ENCODE measurements around the gene PALLD. TPM values are rescaled to one million over a fixed set of nuclear protein-coding genes. Genes with fewer than 3 reads are reported as not detected.

The PALLD gene
- polyA plus RNA-seq, 4 donors: 179 to 246 (median 227) TPM

DNA sequence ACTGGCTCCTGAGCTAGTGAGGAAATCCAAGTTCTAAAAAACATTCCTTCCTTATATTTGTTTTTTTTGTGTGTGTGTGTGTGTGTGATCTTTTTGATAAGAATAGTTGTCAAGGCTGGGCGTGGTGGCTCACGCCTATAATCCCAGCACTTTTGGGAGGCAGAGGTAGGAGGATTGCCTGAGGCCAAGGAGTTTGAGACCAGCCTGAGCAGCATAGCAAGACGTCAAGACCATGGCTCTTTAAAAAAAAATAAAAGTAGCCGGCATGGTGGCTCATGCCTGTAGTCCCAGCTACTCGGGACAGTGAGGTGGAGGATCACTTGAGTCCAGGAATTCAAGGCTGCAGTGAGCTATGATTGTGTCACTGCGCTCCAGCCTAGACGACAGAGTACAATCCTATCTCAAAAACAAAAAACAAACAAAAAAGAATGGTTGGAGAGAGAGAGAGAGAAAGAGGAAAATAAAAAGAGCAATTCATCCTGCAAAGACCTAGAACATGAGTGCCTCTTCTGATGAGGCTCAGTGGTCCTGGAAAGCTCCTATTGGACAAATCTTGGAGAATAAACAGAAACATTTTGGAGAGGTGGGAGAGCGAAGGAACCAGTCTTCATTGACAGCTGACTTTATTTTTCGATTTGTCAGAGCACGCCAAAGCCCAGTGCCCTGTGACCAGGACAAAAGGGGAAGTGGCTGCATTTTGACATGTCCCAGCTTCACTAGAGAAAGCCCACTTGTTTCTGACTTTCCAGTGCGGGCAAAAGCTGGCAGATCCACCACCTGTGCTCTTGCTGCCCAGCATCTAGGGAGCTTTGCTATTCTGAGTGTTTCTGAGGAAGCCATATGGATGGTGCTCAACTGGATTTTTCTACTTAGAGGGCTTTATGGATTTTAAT lies 244.7 kb downstream of the PALLD start:
- no peak for DNase-seq (ENCODE audit: low read depth in 4 of 4, low spot score in 3 of 4)

DNA sequence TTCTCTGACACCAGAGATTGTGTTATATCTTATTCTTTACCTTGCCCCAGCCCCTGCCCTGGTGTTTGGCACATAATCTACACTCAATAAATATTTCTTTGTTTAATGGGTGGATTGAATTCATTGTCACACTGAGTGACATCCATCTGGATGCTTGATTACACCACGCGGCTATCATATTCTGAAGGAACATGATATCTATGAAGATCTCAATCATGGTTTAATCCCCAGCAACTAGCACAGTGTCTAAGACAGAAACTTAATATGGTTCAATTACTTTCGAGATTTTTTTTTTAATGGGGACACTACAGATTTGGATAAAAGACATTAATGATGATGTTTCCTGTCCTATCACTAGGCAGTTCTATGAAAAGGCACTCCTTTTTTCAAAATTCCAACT lies 246.3 kb downstream of the PALLD start:
- DNase-seq (ENCODE audit: low read depth in 4 of 4, low spot score in 3 of 4): no peak

DNA sequence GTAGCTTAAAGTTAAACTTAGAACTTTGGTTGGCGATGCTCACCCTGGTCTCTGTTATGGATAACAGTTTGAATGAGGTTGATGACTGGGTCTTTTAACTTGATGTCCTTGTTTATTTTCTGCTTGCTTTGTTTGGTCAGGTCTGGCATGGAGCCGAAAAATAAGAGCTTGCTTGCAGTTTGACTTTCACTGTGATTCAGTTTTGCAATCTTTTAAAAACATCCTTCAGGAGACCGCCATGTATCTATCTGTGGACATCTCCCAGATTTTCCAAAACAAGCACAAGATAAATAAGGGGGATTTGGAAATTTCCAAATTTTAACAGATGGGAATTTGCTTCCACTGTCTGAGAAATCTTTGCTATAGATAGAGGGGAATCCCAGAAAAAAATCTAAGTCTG lies 246.7 kb downstream of the PALLD start:
- DNase-seq (ENCODE audit: low read depth in 4 of 4, low spot score in 3 of 4): no peak

DNA sequence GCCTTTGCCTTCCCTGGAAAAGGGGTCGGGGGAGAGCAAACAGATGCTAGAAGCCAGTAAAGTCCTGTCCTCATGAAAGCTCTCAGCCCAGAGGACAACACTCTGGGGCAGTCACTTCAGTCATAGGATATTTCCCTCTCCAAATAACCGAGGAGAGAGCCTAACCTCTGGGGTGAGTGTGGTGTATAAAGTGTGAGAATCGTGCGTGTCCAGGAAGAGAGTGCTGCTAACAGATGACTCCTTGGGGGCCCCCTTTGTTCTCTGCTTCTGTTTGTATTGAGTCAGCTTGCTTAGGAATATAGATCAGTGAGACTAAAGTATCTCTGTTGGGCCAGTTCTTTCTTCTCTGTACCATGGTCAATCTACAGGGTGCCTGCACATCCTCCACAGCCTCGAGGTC lies 247.2 kb downstream of the PALLD start:
- no peak for DNase-seq (ENCODE audit: low read depth in 4 of 4, low spot score in 3 of 4)

DNA sequence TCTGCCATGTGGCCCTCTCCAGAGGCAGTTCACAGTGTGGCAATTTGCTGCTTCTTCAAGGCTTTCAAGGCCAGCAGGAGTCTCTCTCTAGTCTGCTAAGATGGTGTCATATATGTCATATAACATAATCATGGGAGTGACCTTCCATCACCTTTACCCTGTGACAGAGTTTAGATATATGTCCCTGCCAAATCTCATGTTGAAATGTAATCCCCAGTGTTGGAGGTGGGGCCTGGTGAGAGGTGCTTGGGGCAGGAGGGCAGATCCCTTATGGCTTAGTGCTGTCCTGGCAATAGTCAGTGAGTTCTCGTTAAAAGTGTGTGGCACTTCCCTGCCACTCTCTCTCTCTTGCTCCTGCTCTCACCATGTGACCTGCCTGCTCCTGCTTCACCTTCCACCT lies 252.0 kb downstream of the PALLD start:
- DNase-seq (ENCODE audit: low read depth in 4 of 4, low spot score in 3 of 4): no peak

DNA sequence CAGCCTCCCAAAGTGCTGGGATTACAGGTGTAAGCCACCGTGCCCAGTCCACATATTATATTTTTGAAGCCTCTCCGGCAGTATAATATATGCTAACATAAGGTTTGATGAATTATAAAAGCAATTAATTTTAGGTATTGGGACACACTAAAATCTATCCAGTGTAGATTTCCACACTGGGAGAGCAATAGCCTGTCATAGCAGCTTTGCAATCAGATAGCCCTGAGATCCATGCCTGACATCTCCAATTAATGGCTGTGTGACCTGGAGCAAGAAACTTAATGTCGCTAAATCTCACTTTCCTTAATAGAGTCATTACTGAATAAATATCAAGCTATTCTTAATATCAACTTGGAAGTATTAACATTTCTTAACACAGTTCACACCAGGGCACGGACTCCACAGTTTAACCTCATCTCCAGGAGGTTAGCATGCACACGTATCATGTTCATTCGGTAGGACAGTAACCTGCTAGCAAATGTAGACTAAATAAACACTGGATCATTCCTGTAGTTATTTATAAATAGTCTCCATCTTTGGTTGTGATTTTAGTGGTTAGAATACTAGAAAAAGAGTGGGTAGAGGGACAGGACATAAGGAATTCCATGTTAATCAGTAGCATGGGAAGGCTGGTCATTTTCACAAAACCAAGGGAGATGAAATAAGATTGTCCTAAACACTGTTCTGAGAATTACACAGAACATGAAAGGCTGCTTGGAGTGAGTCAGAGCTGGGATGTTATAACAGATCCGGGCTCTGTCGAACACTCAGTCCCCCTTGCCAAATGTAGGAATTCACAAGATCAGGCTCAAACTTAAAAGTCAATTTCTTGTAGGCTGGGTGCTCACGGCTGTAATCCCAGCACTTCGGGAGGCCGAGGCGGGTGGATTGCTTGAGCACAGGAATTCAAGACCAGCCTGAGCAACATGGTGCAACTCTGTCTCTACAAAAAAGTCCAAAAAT lies 254.7 kb downstream of the PALLD start:
- DNase-seq (ENCODE audit: low read depth in 4 of 4, low spot score in 3 of 4): no peak

DNA sequence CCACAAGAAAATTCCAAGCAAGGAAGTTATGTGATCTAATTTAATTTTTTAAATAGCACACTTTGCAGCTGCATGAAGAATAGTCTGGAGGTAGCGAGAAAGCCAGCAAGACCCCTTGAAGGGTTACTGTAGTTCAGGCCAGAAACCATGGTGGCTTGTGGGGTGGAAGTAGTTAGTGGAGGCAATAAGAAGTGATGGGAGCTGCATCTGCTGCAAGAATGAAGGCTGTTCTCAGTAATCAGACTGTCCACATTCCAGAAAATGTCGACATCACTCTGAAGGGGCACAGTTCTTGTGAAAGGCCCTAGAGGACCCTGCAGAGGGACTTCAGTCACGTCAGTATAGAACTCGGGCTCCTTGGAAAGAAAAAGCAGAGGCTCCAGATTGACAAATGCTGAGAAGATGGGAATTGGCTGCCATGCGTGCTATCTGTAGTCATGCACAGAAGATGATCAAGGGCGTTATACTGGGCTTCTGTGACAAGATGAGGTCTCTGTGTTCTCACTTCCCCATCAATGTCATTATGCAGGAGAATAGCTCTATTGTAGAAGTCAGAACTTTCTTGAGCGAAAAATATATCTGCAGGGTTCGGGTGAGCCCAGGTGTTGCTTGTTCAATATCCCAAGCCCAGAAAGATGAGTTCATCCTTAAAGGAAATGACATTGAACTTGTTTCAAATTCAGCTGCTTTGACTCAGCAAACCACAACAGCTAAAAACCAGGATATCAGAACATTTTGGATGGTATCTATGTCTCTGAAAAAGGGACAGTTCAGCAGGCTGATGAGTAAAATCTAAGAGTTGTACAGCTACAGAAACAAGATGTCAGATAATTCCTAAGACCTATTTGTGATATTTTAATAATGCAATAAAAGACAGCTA lies 259.0 kb downstream of the PALLD start:
- DNase-seq (ENCODE audit: low read depth in 4 of 4, low spot score in 3 of 4): no peak

DNA sequence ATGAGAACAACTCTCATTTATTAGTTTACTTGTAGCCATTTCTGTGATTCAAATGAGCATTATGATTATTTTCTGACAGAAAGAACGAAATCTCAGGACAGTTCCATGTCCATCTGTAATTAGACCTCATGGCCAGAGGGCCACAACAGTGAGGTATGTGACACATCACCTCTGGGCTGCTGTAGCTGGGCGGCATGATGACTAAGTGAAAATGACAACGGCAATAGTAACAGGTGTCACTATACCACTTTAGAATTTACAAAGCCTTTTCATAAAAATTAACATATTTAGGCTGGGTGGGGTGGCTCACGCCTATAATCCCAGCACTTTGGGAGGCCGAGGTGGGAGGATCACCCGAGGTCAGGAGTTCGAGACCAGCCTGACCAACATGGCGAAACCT lies 260.6 kb downstream of the PALLD start:
- DNase-seq (ENCODE audit: low read depth in 4 of 4, low spot score in 3 of 4): no peak

DNA sequence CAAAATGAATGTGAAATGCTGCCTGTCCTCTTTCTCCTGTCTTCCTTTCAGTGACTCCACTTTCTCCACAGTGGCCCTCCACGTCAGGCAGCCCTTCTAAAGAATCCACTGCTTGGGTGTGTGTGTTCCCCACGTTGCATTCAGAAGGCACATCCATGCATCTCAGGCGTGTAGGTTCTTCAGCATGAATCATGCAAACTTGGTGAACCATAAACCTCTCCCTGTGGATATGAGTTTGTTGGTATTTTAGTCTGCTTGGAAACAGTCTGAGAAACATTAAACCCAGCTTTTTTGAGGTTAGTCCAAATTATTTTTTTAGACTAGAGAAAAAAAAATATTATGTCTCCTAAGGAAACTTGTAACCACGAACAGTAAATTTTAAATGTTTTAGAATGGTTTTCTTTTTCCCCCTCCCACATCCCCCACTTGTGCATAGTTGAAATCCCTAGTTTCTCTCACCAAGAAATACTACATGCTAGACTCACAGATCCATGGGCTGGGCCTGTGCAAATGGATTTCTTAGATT lies 261.6 kb downstream of the PALLD start:
- DNase-seq (ENCODE audit: low read depth in 4 of 4, low spot score in 3 of 4): peak in 2 of 4 donors; percentile 16 to 18

DNA sequence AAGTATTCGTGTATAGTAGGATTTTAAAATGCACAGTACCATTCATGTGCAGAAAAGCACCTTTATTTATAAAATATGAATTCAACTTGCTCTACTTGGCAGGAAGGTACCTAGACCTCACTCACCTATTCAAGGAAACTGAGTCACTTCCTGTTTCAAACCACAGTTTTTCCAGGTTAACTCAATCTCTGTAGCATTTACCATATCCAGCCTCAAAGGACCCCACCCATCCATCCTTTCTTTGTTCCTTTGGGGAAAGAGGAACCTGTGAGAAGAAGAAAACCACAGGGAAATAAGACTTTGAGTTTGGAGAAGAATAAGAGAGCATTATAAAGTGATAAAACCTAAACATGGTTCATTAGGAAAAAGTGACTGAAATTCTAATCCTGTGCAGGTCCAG lies 262.5 kb downstream of the PALLD start:
- DNase-seq (ENCODE audit: low read depth in 4 of 4, low spot score in 3 of 4): no peak

DNA sequence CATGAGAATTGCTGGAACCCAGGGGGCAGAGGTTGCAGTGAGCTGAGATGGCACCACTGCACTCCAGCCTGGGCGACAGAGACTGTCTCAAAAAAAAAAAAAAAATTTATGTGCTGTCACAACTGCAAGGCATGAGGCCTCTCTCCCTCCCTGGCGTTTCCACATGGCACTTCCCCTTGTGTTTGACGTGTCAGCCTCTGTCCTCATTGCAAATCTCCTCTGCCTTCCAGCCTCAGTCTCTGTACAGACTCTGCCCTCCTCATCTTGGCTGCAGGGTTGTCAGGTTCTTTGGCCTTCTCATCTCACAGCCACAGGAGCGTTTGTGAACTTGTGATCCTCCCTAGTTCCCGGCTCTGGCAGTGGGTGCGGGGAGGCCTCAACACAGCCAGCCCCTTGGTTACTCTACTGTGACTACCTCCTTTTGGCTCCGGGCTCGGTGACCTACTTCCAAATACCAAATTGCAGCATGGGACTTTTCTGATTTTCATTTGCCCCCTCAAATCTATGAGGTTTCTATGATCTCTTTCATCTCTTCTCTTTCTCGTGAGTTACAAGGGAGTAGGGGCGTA lies 263.2 kb downstream of the PALLD start:
- no peak for DNase-seq (ENCODE audit: low read depth in 4 of 4, low spot score in 3 of 4)

DNA sequence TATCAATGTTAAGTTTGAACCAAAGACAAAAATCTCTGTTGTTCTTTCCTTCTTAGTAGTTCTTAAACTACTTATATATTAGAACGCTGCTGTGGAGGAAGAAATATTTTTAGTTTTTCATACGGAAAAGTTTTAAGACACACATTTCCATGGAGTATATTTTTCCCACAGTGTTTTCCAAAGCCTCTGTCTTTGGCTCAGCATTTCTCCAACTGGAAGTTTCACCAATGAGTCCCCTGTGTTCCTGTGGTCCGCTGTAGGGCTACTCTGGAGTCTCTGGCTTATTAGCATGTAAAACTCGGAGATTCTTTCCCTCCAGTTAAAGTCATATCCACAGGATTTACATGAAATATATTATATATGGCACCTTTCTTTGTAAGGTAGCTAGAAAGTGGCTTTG lies 264.2 kb downstream of the PALLD start:
- DNase-seq (ENCODE audit: low read depth in 4 of 4, low spot score in 3 of 4): no peak

DNA sequence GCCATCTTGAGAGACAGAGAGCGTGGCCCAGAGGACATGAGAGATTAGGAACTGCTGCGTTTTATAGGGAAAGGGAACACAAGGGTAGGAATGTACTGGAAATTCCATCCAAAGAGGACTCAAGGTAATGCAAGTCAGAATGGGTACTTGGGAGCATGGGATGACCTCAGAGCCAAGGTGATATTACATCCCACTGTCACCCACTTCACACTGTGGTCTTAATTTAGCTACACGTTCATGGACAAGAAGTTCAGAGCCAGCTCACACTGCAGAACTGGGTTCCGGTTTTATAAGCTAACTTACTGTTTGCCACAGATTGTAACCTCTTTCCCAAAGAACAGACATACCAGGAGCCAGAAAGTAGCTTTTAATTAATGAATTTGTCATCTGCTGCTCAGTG lies 268.5 kb downstream of the PALLD start:
- no peak for DNase-seq (ENCODE audit: low read depth in 4 of 4, low spot score in 3 of 4)

DNA sequence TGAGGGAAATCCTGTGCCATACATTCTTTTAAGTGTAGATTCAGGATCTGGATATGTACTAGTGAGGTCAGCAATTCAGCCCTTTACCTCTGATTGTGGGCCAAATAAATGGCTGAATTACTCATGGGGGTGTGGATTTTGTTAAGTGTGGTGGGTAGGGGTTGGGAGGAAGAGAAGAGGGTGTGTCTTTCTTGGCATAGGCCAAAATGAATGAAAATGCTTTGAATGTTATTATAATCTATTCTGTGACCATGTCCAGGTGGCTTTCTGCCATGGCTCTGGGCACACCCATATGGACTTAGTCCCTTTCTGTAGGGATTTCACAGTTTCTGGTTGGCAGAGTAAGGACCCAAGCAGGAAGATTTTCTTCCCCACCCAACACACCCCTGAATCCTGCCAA lies 268.9 kb downstream of the PALLD start:
- no peak for DNase-seq (ENCODE audit: low read depth in 4 of 4, low spot score in 3 of 4)

DNA sequence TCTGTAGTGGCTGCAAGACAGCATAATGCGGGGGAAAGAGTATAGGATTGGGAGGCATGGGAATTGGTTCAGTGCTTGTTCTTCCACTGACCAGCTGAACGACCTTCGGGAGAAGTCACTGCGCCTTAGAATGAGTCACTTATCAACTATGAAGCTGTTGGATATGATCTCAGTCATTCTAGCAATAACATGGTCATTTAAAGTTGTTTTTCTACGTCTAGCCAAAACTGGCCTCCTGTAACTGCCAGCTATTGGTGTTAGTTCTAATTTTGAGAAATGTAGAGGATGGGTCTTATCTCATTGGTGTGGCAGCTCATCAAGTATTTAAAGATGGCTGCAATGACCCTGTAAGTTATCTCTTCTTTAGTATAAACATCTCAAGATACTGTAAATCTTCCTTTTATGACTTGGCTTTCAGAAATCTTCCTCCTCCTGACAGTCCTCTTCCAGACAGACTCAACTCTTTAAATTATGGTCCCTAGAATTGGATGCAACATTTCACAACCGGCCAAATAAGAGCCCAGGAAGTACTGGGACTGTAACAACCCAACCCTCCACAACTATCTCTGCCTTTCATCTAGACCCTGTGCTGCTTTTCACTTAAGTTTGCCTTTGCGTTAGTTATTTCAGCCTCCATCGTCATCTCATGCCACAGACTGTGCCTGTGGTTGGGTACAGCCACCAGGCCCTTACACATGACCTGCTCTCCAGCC lies 269.9 kb downstream of the PALLD start:
- DNase-seq (ENCODE audit: low read depth in 4 of 4, low spot score in 3 of 4): no peak

DNA sequence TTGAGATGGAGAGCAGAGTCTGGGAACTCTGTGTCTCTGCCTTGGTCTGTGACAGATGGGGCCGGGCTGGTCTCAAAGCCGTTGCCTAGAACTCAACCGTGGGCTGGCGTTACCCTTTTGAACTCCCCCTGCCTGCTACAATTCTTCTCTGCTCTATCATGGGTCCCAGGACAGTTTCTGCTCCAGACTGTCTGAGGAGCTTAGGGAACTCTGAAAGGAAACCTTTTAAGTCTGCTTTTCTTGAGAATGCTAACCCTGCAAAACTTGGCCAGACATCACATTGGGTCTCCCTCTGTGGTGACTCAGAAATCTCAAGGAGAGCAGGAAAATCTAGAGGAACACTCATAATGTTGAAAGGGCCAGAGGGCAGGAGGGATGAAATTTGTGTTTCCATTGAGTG lies 272.6 kb downstream of the PALLD start:
- DNase-seq (ENCODE audit: low read depth in 4 of 4, low spot score in 3 of 4): no peak

DNA sequence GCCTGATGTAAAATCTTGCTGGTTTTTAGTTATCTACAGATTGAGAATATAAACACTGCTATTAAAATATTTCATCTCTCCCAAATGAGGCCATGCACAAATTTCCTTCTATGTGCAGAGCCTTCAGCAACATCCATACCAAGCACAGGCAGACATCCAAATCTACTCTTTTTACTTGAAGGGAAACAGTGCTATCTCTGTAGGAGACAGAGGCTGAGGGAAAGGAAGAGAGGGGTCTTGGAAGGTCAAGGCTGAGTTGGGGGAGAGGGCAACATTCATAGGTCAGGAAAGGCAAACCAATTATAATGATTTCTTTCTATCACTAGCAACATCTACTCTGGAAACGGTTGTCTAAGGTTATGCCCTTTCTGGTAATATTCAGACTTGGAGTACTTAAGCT lies 273.0 kb downstream of the PALLD start:
- DNase-seq (ENCODE audit: low read depth in 4 of 4, low spot score in 3 of 4): no peak

DNA sequence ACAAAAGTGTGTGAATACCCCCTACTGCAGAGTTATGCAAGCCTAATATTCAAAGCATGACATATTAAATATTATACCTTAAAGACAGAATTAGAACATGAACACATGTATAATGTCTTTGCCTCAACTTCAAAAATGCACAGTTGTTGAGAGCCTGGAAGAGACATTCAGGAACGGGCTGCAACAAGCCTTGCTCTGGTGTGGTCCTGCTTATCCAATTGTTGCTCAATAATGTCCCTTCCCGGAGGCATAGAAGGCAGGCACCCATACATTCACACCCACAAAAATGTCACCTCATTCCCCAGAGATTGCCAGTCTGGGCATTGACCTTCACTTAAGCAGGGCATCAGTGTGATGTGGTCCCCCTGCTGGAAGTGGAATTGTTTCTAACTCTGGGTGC lies 274.4 kb downstream of the PALLD start:
- no peak for DNase-seq (ENCODE audit: low read depth in 4 of 4, low spot score in 3 of 4)

DNA sequence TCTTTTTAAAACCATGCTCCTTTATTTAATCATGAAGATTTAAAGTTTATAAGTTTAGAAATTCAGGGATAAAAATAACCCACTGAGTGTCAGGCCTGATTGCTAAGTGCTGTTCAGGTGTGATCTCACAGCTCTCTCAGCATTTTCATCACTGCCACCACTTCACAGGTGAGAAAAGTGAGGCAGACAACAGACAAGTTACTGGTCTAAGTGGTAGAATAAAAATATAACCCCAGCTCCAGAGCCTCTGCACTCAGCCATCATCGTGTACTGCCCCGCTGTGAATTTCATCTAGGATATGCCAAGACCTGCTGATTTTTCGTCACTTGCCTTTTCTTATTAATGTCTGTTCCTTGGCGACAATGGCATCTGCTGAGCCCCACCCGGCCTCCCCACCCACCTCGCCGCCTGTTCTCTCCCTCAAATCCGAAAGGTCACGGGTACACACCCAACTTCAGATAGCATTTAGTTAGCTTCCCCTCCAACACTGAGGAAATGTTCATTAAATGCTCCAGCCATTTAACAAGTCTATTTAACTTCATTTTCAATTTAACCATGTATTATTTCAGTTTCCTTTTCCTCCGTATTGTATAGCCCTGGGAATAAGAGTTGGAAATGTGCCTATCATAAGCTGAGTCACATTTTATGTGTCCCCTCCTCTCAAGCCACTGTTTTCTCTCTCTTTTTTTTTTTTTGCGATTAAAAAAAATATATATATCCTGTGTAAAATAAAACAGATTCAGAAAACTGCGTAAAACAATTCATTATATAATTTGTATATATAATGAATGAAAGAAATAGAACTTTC lies 276.7 kb downstream of the PALLD start:
- no peak for DNase-seq (ENCODE audit: low read depth in 4 of 4, low spot score in 3 of 4)
